HT-29 (cell line): Measurements from ENCODE around the gene HHEX. TPM values are rescaled to one million over a fixed set of nuclear protein-coding genes. Genes with fewer than 3 reads are reported as not detected.
"Not testable (repeated sequence)": the region's sequence is repeated elsewhere in the genome, so short reads cannot be mapped to it uniquely, and the experiment has no call there.

Experiments used
- DNase-seq: peaks from one replicate; pipeline ENCODE4 v3.0.0-alpha.2; 2015; ENCODE audit warnings: low spot score
- small RNA-seq: library from RNA; depleted of rRNA; stranded (forward); fragments of <200 nt; gene quantifications from one replicate; pipeline ENCODE3, GENCODE V24; 2014
- total RNA-seq: library from RNA; depleted of rRNA; stranded (reverse); fragments of >200 nt; shearing (Covaris generic); gene quantifications from 2 replicates; pipeline ENCODE4 v1.2.3, GENCODE V29; 2014; rRNA removed

HHEX gene
- total RNA-seq, 1 experiment from 2014 or later: 1.4 TPM

DNA sequence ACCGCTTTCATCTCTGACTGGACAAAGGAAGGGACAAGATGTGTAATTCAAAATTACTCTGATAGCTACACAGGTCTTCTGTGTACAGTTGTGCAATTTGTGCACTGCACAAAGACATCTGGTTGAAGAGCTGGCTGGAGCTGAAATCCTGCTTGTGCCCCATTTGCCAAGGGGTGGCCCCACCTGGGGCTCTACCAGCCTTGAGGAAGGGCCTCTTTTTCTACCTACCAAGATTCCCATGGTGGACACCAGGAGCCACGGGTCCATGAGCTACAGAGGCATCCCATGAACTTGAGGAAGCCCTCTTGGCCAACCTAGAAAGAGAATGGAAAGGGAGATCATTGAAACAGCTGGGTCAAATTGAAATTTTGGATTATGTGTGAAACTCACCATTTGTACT lies 43.2 kb downstream of the HHEX start:
- DNase-seq: no peak

DNA sequence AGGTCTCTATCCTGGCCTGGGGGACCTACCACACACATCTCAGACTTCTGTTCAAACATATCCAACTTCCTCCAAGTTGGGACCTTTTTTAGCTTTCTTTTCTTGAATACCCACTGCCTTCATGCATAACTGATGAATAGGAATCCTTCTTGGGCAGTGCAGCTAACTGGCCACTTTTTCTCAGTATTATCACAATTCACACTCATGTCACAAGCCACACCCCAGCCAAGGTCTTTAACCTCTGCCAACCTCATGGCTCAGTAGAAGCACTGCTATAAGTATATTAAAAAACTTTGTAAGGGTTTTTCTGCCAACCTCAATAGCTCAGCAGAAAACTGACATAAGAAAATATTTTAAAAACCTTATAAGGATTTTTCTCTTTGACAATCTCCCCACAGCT lies 44.5 kb downstream of the HHEX start:
- DNase-seq: no peak

DNA sequence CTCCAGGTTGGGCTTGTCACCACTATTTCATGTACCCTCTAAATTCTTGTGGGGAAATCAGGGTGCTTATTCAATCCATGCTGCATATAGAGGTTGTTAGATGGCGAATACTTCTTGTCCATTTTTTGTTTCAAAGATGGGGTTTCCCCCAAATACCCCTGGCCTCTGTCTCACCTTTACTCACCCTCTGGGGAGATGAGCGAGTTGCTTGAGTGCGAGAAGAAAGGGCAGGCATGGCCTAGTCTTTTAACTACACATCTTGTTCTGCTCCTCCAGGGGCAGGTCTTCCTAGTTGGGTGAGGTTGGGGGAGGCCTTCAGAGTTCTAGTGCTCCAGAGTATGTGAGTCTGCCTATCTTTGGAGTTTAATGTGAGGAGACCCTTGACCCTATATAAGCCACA lies 46.2 kb downstream of the HHEX start:
- DNase-seq: no peak

DNA sequence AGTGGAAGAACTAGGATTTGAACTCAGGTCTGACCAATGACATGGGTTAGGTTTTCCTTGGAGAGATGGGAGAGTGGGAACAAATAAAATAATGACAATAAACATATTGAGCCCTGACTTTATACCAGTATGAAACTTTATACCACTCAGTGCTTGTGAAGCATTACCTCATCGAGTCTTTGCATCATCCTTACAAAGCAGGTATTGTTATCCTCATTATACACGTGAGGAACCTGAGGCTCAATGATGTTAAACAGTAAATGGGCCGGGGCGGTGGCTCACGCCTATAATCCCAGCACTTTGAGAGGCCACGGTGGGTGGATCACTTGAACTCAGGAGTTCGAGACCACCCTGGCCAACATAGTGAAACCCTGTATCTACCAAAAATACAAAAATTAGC lies 47.7 kb downstream of the HHEX start:
- no peak for DNase-seq

DNA sequence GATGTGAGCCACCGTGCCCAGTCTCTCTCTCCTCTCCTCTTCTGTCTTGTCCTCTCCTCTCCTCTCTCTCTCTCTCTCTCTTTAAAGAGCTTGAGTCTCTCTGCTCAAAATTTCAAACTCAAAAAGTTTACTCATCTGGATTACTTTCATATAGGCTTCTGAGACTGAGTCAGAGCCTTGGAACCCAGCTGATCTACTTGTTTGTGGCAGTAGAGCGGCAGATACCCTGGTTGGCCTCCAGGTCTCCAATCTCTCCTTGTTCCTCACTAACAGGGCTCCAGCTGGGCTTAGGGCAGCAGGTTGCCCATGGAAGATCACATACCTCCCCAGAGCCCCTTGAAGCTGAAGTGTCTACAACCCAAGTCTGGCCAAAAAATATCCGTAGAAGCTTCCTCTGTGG lies 51.0 kb downstream of the HHEX start:
- no peak for DNase-seq

DNA sequence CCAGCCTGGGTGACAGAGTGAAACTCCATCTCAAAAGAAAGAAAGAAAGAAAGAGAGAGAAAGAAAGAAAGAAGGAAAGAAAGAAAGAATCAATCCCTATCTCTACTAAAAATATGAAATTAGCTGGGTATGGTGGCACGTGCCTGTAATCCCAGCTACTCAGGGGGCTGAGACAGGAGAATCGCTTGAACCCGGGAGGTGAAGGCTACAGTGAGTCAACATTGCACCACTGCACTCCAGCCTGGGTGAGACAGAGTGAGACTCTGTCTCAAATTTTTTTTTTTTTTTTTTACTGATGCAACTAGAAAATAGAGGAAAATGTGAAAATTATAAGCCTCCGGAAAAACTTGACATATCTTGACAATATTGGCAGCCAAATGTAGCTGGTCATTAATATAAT lies 52.0 kb downstream of the HHEX start:
- DNase-seq: not testable (repeated sequence)

DNA sequence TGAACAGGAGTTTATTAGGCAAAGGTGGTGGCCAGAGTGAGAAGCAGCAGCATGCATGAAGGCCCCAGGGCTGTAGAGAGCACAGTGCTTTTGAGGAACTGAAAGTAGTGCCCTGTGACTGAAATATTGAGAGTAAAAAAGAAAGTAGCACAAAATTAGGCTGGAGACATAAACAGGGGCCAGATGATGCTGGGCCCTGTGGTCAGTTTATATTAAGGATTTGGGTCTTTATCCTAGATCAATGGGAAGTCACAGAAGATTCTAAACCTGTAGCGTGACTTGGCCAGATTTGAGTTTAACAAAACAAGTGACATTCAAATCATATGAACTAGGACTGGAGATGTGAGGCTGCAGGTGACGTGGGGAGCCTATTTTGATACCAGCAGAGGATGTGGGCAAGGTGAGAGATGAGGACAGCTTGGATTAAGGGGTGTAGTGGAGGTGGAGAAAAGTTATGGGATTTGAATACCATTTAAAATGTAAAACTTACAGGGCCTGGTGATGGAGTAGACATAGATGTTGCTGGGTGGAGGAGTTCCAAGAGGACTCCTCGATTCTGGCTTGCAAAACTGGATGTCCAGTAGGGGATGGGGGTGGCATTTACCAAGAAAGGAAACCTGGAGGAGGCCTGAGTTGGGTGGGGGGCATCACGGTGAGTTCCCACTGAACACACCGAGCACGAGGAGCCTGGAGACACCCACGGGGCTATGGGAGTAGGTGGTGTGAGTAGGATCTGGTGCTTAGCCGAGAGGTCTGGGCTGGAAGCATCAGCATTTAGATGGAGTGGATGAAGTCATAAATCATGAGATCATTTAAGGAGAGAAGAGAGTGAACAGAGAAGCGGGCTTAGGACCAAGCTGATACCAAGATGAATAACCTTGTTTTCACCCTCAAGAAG lies 52.8 kb downstream of the HHEX start:
- no peak for DNase-seq

Small RNAs within 50 kb of the gene (small RNA-seq; reads per million reads assigned to genes)
- gene RF00019: not detected
- gene RN7SL644P: not detected

Other genes with a start within 250 kb of the HHEX start
- 16.1 and 21.1 TPM in 2 replicates for gene IDE, start 115.9 kb upstream of the HHEX start, total RNA-seq
- 13.2 and 14.1 TPM in 2 replicates for gene KIF11, start 96.8 kb upstream of the HHEX start, total RNA-seq
- gene EXOC6, start 158.6 kb downstream of the HHEX start, total RNA-seq: 10.7 and 27.5 TPM in 2 replicates